ENCODE results near the gene ABHD16B. TPM values are rescaled to one million over a fixed set of nuclear protein-coding genes. Genes with fewer than 3 reads are reported as not detected.

The ABHD16B gene
- total RNA-seq, result not detected

DNA sequence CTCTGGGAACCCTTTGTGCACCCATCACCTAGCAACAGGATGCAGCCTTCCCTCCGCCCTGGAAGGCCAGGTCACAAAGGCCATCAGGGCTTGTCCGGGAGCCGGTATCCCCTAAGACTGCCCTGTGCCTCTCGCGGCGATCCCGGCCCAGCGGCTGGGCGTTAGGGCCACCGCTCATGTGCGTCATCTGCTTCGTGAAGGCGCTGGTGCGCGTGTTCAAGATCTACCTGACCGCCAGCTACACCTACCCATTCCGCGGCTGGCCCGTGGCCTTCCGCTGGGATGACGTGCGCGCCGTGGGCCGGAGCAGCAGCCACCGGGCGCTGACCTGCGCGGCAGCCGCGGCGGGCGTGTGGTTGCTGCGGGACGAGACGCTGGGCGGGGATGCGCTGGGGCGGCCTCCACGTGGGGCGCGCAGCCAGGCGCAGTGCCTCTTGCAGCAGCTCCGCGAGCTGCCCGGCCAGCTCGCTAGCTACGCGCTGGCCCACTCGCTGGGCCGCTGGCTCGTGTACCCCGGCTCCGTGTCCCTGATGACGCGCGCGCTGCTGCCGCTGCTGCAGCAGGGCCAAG, at the start of gene ABHD16B:
ABHD16B (plus strand) TSS at position 134 of the 570 bp plus-strand sequence; CDS start at position 177, 43 bp downstream.

DNA sequence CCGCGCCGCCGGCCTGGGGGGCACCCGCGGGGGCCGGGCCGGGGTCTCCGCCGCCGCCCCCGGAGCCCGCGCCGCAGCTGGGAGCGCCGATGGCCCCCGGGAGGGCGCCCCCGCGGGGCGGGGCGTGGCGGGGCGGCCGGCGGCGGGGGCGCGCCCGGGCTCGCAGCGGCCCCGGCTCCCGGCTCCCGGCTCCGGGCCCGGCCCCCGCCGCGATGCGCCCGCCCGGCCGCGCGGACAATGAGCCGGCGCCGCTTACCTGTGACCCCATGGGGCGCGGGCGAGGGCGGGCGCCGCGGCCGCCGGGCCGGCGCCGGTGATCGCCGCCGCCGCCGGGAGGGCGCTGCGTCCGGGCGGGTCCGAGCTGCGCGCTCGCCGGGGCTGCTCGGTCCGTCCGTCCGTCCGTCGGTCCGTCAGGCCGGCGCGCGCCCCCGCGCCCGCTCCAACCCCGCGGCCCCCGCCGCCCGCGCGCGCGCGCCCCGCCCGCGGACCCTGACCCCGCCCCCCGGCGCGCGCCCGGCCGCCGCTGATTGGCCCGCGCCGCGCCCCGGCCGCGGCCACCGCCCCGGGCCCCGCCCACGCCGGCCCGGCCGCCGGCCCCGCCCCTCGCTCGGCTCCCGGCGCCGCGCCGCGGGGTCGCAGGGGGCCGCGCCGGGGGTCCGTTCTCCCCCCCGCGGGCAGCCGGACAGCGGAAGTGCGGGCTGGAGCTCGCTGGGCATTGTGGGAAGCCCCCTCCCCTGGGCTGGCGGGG, 30.3 kb upstream of the ABHD16B start, which contains the start of gene ZBTB46:
ZBTB46 (minus strand) TSS at position 424 of the 748 bp plus-strand sequence. CDS start 40,507 bp downstream, outside the sequence.

DNA sequence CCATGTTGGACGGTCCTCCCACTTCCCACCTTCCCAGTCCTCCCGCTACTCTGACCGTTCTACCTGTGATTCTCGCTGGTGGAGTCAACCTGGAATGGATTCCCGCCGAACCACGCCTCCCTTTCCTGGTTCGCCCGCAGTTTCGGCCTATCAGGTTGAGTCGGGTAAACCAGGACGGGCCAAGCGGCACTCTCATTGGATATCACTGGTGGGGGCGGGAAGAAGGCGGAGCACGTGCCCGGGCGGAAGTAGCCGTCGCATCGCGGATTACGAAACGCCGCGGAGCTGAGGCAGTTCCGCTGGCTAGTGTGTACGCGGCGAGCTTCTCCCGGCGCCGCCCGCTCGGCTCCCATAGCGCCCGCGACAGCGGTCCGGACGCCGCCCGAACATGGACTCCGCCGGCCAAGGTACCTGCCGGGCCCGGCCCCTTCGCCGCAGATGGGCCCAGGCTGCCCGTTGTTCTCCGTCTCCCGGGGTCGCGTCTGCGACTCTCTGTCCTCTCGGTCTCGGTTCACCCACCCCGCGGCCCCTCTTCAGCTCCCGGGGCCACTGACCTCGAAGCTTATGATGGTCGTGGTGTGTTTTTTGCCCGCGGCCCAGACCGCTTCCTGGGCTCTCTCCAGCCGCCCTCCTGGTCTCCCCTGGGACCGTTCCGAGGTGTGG, 3.8 kb downstream of the ABHD16B start, which contains the start of gene TPD52L2:
TPD52L2 (plus strand) TSS at position 293 of the 663 bp plus-strand sequence; CDS start at position 389, 96 bp downstream.

DNA sequence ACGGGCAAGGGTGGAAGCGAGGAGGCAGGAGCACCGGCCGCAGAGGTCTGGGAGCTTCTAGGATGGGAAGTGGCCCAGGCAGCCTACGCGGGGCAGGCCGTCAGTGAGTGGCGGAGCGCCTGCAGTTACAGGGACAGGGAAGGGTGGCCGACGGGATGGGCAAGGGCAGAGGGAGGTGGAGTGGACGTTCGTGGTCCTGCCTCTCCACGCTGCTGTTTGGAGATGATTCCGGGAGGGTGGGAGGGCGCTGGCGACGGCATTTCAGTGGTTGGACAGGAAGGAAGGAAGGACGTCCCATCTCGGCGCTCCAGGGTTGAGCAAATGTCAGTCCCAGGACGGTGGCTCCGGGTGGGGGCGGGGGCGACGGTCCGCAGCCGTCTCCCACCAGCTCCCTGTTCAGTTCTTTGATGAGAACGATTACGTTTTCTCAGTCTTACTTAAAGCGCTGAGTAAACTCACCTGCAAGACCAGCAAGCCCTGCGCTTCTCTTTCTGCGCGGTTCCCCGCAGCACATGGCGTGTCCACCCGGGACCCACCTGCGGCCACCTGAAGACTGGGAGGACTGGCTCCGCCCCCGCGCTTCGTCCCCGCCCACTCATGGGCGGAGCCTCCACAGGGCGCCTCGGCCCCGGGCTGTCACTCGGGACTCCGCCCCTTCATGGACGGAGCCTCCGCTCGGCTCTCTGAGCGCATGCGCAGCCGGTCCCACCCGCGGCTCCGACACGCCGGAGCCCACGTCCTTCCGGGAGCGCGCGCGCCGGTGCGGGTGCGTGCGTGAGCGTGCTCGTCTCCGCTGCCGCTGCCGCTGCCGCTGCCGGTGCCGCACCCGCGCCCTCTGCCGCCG, 33.3 kb downstream of the ABHD16B start, which contains the start of gene DNAJC5:
DNAJC5 (plus strand) TSS at position 769 of the 844 bp plus-strand sequence. CDS start 33,220 bp downstream, outside the sequence.

Other genes starting within 250 kb of the ABHD16B start
- 10.9 TPM for gene GMEB2, start 234.4 kb upstream of the ABHD16B start, total RNA-seq
- gene STMN3, start 208.1 kb upstream of the ABHD16B start, total RNA-seq, result 51.6 TPM
- gene RTEL1, start 203.2 kb upstream of the ABHD16B start, total RNA-seq, result 51.3 TPM
- 5.4 TPM for gene TNFRSF6B, start 164.8 kb upstream of the ABHD16B start, total RNA-seq
- 39.7 TPM for gene ARFRP1, start 153.5 kb upstream of the ABHD16B start, total RNA-seq
- gene ZGPAT, start 153.5 kb upstream of the ABHD16B start, total RNA-seq, result 31.1 TPM
- gene LIME1, start 124.8 kb upstream of the ABHD16B start, total RNA-seq, result 16.5 TPM
- gene SLC2A4RG, start 121.7 kb upstream of the ABHD16B start, total RNA-seq, result 32.0 TPM
- 12.1 TPM for gene ZBTB46, start 30.2 kb upstream of the ABHD16B start, total RNA-seq
- gene TPD52L2, start 3.8 kb downstream of the ABHD16B start, total RNA-seq, result 69.2 TPM
- 55.5 TPM for gene DNAJC5, start 33.6 kb downstream of the ABHD16B start, total RNA-seq
- gene UCKL1, start 94.9 kb downstream of the ABHD16B start, total RNA-seq, result 44.6 TPM
- 19.7 TPM for gene ZNF512B, start 108.4 kb downstream of the ABHD16B start, total RNA-seq
- 8.9 TPM for gene SAMD10, start 118.1 kb downstream of the ABHD16B start, total RNA-seq
- gene PRPF6, start 119.6 kb downstream of the ABHD16B start, total RNA-seq, result 80.9 TPM
- 1.0 TPM for gene C20orf204, start 174.7 kb downstream of the ABHD16B start, total RNA-seq
- 7.1 TPM for gene SOX18, start 188.1 kb downstream of the ABHD16B start, total RNA-seq
- gene TCEA2, start 201.7 kb downstream of the ABHD16B start, total RNA-seq, result 41.7 TPM
- gene RGS19, start 218.0 kb downstream of the ABHD16B start, total RNA-seq, result 6.3 TPM
- 3.5 TPM for gene OPRL1, start 218.6 kb downstream of the ABHD16B start, total RNA-seq
- 0.82 TPM for gene LKAAEAR1, start 222.9 kb downstream of the ABHD16B start, total RNA-seq
- not detected for gene NPBWR2, start 246.1 kb downstream of the ABHD16B start, total RNA-seq